ENCODE data around the gene GALNT3.

DNA sequence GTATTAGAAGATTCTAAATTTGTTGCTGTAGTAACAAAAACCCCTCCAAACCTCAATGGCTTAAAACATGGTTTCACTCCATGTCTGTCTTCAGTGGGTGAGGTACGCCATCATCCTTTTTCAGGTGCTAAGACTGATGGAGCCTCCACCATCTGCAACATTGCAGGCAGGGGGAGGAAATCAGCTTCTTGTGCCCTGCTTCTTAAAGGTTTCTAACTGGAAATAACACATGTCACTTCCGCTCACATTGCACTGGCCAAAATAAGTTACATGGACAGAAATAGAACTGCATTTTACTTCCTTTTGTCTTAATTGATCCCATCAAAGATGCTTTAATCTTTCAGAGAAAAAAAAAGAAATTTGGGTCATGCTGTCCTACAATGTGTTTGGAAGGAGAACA, 94.1 kb downstream of the GALNT3 start:
- no peak for TF ChIP-seq EZH2phosphoT487 (conservative IDR thresholded peaks at IDR 0.05; ENCODE audit: low read length)
- TF ChIP-seq, protein P1, sequence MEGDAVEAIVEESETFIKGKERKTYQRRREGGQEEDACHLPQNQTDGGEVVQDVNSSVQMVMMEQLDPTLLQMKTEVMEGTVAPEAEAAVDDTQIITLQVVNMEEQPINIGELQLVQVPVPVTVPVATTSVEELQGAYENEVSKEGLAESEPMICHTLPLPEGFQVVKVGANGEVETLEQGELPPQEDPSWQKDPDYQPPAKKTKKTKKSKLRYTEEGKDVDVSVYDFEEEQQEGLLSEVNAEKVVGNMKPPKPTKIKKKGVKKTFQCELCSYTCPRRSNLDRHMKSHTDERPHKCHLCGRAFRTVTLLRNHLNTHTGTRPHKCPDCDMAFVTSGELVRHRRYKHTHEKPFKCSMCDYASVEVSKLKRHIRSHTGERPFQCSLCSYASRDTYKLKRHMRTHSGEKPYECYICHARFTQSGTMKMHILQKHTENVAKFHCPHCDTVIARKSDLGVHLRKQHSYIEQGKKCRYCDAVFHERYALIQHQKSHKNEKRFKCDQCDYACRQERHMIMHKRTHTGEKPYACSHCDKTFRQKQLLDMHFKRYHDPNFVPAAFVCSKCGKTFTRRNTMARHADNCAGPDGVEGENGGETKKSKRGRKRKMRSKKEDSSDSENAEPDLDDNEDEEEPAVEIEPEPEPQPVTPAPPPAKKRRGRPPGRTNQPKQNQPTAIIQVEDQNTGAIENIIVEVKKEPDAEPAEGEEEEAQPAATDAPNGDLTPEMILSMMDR (IDR thresholded peaks at IDR 0.05; ENCODE audit: insufficient read depth, low read length, poor library complexity, severe bottlenecking): no peak
